Upper lobe of left lung (tissue), 4 donors: ENCODE measurements around the gene OR2T8.

ENCODE experiments used
- CTCF ChIP-seq, 6 experiments: fragments of 450-650 bp in 4 of 6; fragments of 200-600 bp in 2 of 6; sonication (generic) in 2 of 6; IDR thresholded peaks; one replicate each; pipeline ENCODE4 v1.5.1; 2016 to 2019; ENCODE audit warnings: antibody characterized with exemption in 6 of 6
- EP300 ChIP-seq, 4 donors: sonication (generic); formaldehyde crosslinking; IDR thresholded peaks; one replicate each; pipeline ENCODE4 v1.5.1; 2017; ENCODE audit warnings: antibody characterized with exemption in 4 of 4, control low read depth in 2 of 4
- POLR2A ChIP-seq, 4 donors: fragments of 450-650 bp; IDR thresholded peaks; one replicate each; pipeline ENCODE4 v1.5.1; 2016 to 2017; ENCODE audit warnings: antibody characterized with exemption in 4 of 4, mild to moderate bottlenecking in 2 of 4
- POLR2AphosphoS5 ChIP-seq, 2 donors: sonication (generic); formaldehyde crosslinking; IDR thresholded peaks; one replicate each; pipeline ENCODE4 v1.5.1; 2017; ENCODE audit warnings: antibody characterized with exemption in 2 of 2

- no peak for TF ChIP-seq CTCF (IDR thresholded peaks at IDR 0.05)
- TF ChIP-seq EP300 (IDR thresholded peaks at IDR 0.05), result no peak
- TF ChIP-seq POLR2A (IDR thresholded peaks at IDR 0.05), result no peak
- no peak for TF ChIP-seq POLR2AphosphoS5 (IDR thresholded peaks at IDR 0.05)
These were observed 13.5 kb upstream of the OR2T8 start for GRCh38 chr1:247906504-247907047.
